Measurements from ENCODE around the gene ATP6V0E2.
A peak's percentile ranks its signal among the peaks of the same experiment; 100 is the strongest.

Gene ATP6V0E2

GRCh38 chr7:149863500-149863899 lies 10.3 kb upstream of the ATP6V0E2 start:
- Histone ChIP-seq H3K9me3 (ENCODE audit: control insufficient read depth in 5 of 5, low read length in 5 of 5) (no peaks in the 10 kb centered on the region), H3K36me3 (ENCODE audit: control insufficient read depth in 5 of 5, insufficient read depth in 5 of 5, low read length in 5 of 5) (peaks cover 2 to 72% (median 68%) of the 10 kb centered on the region in 5 donors), H3K27ac (ENCODE audit: low read depth, low read length) (no peak overlapping the region), H3K9ac (ENCODE audit: low read length in 5 of 5) (no peak overlapping the region), H3K4me1 (ENCODE audit: control insufficient read depth in 5 of 5, insufficient read depth in 5 of 5, low read length in 5 of 5) (peaks cover 0 to 17% (median 9%) of the 10 kb centered on the region in 5 donors), H3K4me3 (ENCODE audit: low read depth in 1 of 5, low read length in 5 of 5) (no peak overlapping the region), H3K27me3 (ENCODE audit: control insufficient read depth in 5 of 5, insufficient read depth in 4 of 5, low read length in 5 of 5) (no peaks in the 10 kb centered on the region)

GRCh38 chr7:149864023-149864422 lies 9.7 kb upstream of the ATP6V0E2 start:
- H3K9ac ChIP-seq (ENCODE audit: low read length in 5 of 5) = no peak overlapping the region
- no peaks in the 10 kb centered on the region for H3K27me3 ChIP-seq (ENCODE audit: control insufficient read depth in 5 of 5, insufficient read depth in 4 of 5, low read length in 5 of 5)
- no peak overlapping the region for H3K4me3 ChIP-seq (ENCODE audit: low read depth in 1 of 5, low read length in 5 of 5)
- H3K4me1 ChIP-seq (ENCODE audit: control insufficient read depth in 5 of 5, insufficient read depth in 5 of 5, low read length in 5 of 5) = peaks cover 0 to 22% (median 14%) of the 10 kb centered on the region in 5 donors
- H3K9me3 ChIP-seq (ENCODE audit: control insufficient read depth in 5 of 5, low read length in 5 of 5) = no peaks in the 10 kb centered on the region
- peaks cover 2 to 72% (median 67%) of the 10 kb centered on the region in 5 donors for H3K36me3 ChIP-seq (ENCODE audit: control insufficient read depth in 5 of 5, insufficient read depth in 5 of 5, low read length in 5 of 5)
- no peak overlapping the region for H3K27ac ChIP-seq (ENCODE audit: low read depth, low read length)

GRCh38 chr7:149864751-149865150 lies 9.0 kb upstream of the ATP6V0E2 start:
- Histone ChIP-seq H3K27ac (ENCODE audit: low read depth, low read length) (no peak overlapping the region), H3K36me3 (ENCODE audit: control insufficient read depth in 5 of 5, insufficient read depth in 5 of 5, low read length in 5 of 5) (peaks cover 2 to 65% (median 61%) of the 10 kb centered on the region in 5 donors), H3K27me3 (ENCODE audit: control insufficient read depth in 5 of 5, insufficient read depth in 4 of 5, low read length in 5 of 5) (no peaks in the 10 kb centered on the region), H3K9ac (ENCODE audit: low read length in 5 of 5) (no peak overlapping the region), H3K9me3 (ENCODE audit: control insufficient read depth in 5 of 5, low read length in 5 of 5) (no peaks in the 10 kb centered on the region), H3K4me3 (ENCODE audit: low read depth in 1 of 5, low read length in 5 of 5) (no peak overlapping the region), H3K4me1 (ENCODE audit: control insufficient read depth in 5 of 5, insufficient read depth in 5 of 5, low read length in 5 of 5) (peaks cover 0 to 29% (median 21%) of the 10 kb centered on the region in 5 donors)

DNA sequence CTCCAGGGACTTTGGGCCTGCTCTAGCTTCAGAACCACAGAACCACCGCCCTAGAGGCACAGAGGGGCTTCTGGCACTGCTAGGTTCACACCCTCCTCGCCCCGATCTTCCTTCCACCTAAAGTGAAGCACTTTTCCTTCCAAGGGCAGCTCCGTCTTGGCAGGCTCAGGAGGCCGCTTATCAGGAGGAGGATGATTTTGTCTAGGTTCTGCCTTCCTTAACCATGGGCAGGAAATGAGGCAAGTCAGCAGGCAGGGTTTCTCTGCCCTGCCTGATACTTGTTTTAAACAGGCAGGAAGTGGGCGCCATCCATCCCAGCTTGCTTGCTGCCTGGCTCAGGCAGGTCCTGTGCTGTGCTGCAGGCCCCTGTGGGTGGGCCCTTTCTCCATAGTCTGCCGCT lies 8.3 kb upstream of the ATP6V0E2 start:
- Histone ChIP-seq H3K4me1 (ENCODE audit: control insufficient read depth in 5 of 5, insufficient read depth in 5 of 5, low read length in 5 of 5) (peaks cover 0 to 36% (median 28%) of the 10 kb centered on the region in 5 donors), H3K9me3 (ENCODE audit: control insufficient read depth in 5 of 5, low read length in 5 of 5) (no peaks in the 10 kb centered on the region), H3K27me3 (ENCODE audit: control insufficient read depth in 5 of 5, insufficient read depth in 4 of 5, low read length in 5 of 5) (no peaks in the 10 kb centered on the region), H3K4me3 (ENCODE audit: low read depth in 1 of 5, low read length in 5 of 5) (no peak overlapping the region), H3K27ac (ENCODE audit: low read depth, low read length) (no peak overlapping the region), H3K9ac (ENCODE audit: low read length in 5 of 5) (no peak overlapping the region), H3K36me3 (ENCODE audit: control insufficient read depth in 5 of 5, insufficient read depth in 5 of 5, low read length in 5 of 5) (peaks cover 0 to 58% (median 54%) of the 10 kb centered on the region in 5 donors)

- H3K36me3 ChIP-seq (ENCODE audit: control insufficient read depth in 5 of 5, insufficient read depth in 5 of 5, low read length in 5 of 5) = peaks cover 0 to 50% (median 46%) of the 10 kb centered on the region in 5 donors
- no peaks in the 10 kb centered on the region for H3K27me3 ChIP-seq (ENCODE audit: control insufficient read depth in 5 of 5, insufficient read depth in 4 of 5, low read length in 5 of 5)
- no peak overlapping the region for H3K4me3 ChIP-seq (ENCODE audit: low read depth in 1 of 5, low read length in 5 of 5)
- H3K27ac ChIP-seq (ENCODE audit: low read depth, low read length) = no peak overlapping the region
- H3K9me3 ChIP-seq (ENCODE audit: control insufficient read depth in 5 of 5, low read length in 5 of 5) = no peaks in the 10 kb centered on the region
- H3K9ac ChIP-seq (ENCODE audit: low read length in 5 of 5) = no peak overlapping the region
- H3K4me1 ChIP-seq (ENCODE audit: control insufficient read depth in 5 of 5, insufficient read depth in 5 of 5, low read length in 5 of 5) = peaks cover 0 to 44% (median 36%) of the 10 kb centered on the region in 5 donors
Observed at GRCh38 chr7:149866139-149866778, 7.5 kb upstream of the ATP6V0E2 start.

DNA sequence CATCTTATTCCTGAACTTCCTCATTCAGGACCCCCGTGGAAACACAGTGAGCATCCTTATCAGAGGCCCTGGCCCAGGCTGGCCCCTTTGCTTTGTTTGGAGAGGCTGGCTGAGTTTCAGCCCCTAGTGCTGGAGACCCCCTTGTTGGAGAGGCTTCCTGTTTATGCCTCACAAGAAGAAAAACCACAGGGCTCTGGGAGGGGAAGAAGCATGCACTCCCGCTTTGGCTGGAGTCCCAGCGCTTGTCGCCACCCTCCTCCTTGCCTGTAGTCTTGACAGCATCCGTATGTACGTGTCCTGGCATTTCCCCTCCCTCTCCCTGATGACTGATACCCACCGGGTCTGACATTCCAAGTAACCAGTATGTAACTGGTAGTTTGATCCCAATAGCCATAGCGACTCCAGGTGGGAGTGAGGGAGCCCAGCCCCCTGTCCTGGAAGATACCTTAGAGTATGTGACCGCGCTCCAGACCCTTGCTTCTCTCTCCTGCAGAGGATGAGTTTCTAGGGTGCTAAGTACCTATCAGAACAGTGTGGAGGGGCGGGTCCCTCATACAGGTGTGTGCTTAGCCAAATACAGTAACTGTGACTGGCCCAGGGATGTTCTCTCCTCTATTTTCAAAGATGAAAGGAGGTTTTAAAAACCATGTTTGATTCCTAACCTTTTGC lies 6.9 kb upstream of the ATP6V0E2 start:
- peaks cover 0 to 43% (median 40%) of the 10 kb centered on the region in 5 donors for H3K36me3 ChIP-seq (ENCODE audit: control insufficient read depth in 5 of 5, insufficient read depth in 5 of 5, low read length in 5 of 5)
- H3K27ac ChIP-seq (ENCODE audit: low read depth, low read length) = no peak overlapping the region
- H3K4me3 ChIP-seq (ENCODE audit: low read depth in 1 of 5, low read length in 5 of 5) = no peak overlapping the region
- no peaks in the 10 kb centered on the region for H3K27me3 ChIP-seq (ENCODE audit: control insufficient read depth in 5 of 5, insufficient read depth in 4 of 5, low read length in 5 of 5)
- peaks cover 0 to 51% (median 43%) of the 10 kb centered on the region in 5 donors for H3K4me1 ChIP-seq (ENCODE audit: control insufficient read depth in 5 of 5, insufficient read depth in 5 of 5, low read length in 5 of 5)
- no peak overlapping the region for H3K9ac ChIP-seq (ENCODE audit: low read length in 5 of 5)
- no peaks in the 10 kb centered on the region for H3K9me3 ChIP-seq (ENCODE audit: control insufficient read depth in 5 of 5, low read length in 5 of 5)

- Histone ChIP-seq H3K36me3 (ENCODE audit: control insufficient read depth in 5 of 5, insufficient read depth in 5 of 5, low read length in 5 of 5) (peaks cover 0 to 33% (median 29%) of the 10 kb centered on the region in 5 donors), H3K27ac (ENCODE audit: low read depth, low read length) (no peak overlapping the region), H3K4me1 (ENCODE audit: control insufficient read depth in 5 of 5, insufficient read depth in 5 of 5, low read length in 5 of 5) (peaks cover 0 to 61% (median 53%) of the 10 kb centered on the region in 5 donors), H3K4me3 (ENCODE audit: low read depth in 1 of 5, low read length in 5 of 5) (no peak overlapping the region), H3K9ac (ENCODE audit: low read length in 5 of 5) (peak overlapping the region in 2 of 5 donors; percentile 31 to 32), H3K9me3 (ENCODE audit: control insufficient read depth in 5 of 5, low read length in 5 of 5) (no peaks in the 10 kb centered on the region), H3K27me3 (ENCODE audit: control insufficient read depth in 5 of 5, insufficient read depth in 4 of 5, low read length in 5 of 5) (no peaks in the 10 kb centered on the region)
Observed at GRCh38 chr7:149867762-149868622, 5.8 kb upstream of the ATP6V0E2 start.

- no peaks in the 10 kb centered on the region for H3K9me3 ChIP-seq (ENCODE audit: control insufficient read depth in 5 of 5, low read length in 5 of 5)
- peaks cover 0 to 25% (median 22%) of the 10 kb centered on the region in 5 donors for H3K36me3 ChIP-seq (ENCODE audit: control insufficient read depth in 5 of 5, insufficient read depth in 5 of 5, low read length in 5 of 5)
- no peak overlapping the region for H3K27ac ChIP-seq (ENCODE audit: low read depth, low read length)
- H3K4me3 ChIP-seq (ENCODE audit: low read depth in 1 of 5, low read length in 5 of 5) = no peak overlapping the region
- peak overlapping the region in 2 of 5 donors; percentile 24 to 31 for H3K9ac ChIP-seq (ENCODE audit: low read length in 5 of 5)
- H3K27me3 ChIP-seq (ENCODE audit: control insufficient read depth in 5 of 5, insufficient read depth in 4 of 5, low read length in 5 of 5) = no peaks in the 10 kb centered on the region
- H3K4me1 ChIP-seq (ENCODE audit: control insufficient read depth in 5 of 5, insufficient read depth in 5 of 5, low read length in 5 of 5) = peaks cover 0 to 66% (median 57%) of the 10 kb centered on the region in 5 donors
Observed at GRCh38 chr7:149868623-149869290, 5.0 kb upstream of the ATP6V0E2 start.

GRCh38 chr7:149869291-149869650 lies 4.5 kb upstream of the ATP6V0E2 start:
- Histone ChIP-seq H3K27me3 (ENCODE audit: control insufficient read depth in 5 of 5, insufficient read depth in 4 of 5, low read length in 5 of 5) (no peaks in the 10 kb centered on the region), H3K9me3 (ENCODE audit: control insufficient read depth in 5 of 5, low read length in 5 of 5) (no peaks in the 10 kb centered on the region), H3K4me1 (ENCODE audit: control insufficient read depth in 5 of 5, insufficient read depth in 5 of 5, low read length in 5 of 5) (peaks cover 0 to 71% (median 62%) of the 10 kb centered on the region in 5 donors), H3K27ac (ENCODE audit: low read depth, low read length) (no peak overlapping the region), H3K9ac (ENCODE audit: low read length in 5 of 5) (peak overlapping the region in 1 of 5 donors; percentile 53), H3K4me3 (ENCODE audit: low read depth in 1 of 5, low read length in 5 of 5) (no peak overlapping the region), H3K36me3 (ENCODE audit: control insufficient read depth in 5 of 5, insufficient read depth in 5 of 5, low read length in 5 of 5) (peaks cover 0 to 20% (median 17%) of the 10 kb centered on the region in 5 donors)

Measured in subcutaneous abdominal adipose tissue (tissue), 5 donors.